Activated effector memory CD4-positive, alpha-beta T cell treated with anti-CD3 and anti-CD28 coated beads, Interleukin-2, amount 50 U/mL, for 16 hours (primary cell): ENCODE measurements around the gene R3HDM2.
A peak's percentile ranks its signal among the peaks of the same experiment; 100 is the strongest.

Experiments used
- DNase-seq: peaks from one replicate; pipeline ENCODE4 v3.0.0-alpha.2; 2020

R3HDM2 gene

DNA sequence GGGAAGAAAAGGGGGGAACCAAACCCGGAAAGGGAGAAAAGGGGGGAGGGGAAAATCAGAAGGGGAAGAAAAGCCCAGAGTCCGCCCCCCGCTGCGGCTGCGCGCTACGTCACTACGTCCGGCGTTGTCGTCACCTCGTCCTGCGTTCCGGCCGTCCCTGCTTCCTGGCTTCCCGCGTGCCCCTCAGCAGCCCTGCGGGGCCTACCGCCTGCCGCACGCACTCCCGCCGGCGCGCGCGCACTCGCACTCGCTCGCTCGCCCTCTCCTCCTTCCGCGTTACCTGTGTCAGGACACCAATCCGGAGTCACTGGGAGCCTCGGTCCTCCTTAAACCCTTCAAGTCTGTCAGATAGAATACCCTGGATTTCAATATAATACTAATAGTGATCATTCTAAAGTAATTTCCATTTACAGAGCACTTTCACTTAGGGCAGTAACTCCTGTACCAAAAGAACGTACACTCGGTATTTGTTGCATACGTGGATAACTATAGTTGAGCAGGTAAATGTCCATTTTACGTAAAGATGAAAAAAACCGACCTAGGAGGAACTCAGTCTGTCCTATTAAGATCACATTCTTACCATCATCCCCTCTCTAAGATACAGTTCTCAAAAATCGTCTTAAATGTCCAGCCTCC is at the start of gene R3HDM2:
Gene R3HDM2 (minus strand): TSS at position 113 of the 636 bp plus-strand sequence. CDS start 120,615 bp downstream, outside the sequence.
- DNase-seq = peak; percentile 98

DNA sequence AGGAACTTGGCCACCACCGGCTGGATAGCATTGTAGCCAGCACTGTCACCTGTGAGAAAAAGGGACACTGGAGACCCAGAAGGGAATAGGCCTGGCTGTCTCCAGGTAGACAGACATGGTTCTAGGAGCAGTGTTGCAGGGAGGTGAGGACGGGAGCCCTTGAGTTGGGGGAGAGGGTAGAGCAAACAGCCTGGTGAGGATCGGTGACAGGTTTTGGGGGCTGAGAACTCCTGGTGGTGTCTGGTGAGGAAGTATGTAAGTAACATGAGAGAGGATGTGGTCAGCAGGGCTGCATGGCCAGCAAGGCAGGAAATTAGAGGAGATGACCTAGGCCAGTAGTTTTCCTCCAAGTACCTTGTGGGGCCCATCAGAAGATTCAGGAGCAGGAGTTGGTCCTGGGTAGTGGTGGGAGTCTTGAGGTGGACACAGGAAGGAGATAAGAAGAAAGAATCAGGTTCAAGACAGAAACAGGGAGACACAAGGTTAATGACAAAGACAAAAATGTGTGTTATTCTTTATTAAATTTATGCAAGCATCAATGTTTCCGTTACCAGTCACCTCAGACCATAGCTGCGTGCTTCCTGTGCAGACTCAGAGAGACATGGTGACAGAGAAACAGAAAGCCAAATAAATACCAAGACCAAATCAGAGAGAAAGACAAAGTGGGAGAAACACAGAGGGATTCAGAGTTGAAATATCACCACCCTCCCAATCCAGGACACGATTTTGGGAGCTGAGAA is 48.7 kb upstream of the R3HDM2 start, which contains the start of gene ARHGAP9:
Gene ARHGAP9 (minus strand): TSS at position 491 of the 740 bp plus-strand sequence. CDS start 460 bp downstream, at position 31.
- peak; percentile 84 for DNase-seq

DNA sequence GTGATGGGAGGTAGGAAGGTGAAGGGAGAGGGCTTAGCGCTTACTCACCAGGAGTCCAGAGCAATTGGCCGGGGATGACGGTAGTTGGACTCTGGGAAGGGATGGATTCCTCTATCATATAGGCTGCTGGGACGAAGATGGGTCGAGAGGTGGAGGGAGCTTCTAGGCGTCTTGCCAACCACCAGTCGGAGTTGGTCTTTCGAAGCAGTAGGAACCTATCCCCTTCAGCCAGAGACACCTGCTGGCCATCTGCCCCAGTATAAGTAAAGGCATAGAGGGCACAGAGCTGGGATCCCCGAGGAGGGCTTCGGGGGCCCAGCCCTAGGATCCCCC is 48.2 kb upstream of the R3HDM2 start:
- DNase-seq = no peak

DNA sequence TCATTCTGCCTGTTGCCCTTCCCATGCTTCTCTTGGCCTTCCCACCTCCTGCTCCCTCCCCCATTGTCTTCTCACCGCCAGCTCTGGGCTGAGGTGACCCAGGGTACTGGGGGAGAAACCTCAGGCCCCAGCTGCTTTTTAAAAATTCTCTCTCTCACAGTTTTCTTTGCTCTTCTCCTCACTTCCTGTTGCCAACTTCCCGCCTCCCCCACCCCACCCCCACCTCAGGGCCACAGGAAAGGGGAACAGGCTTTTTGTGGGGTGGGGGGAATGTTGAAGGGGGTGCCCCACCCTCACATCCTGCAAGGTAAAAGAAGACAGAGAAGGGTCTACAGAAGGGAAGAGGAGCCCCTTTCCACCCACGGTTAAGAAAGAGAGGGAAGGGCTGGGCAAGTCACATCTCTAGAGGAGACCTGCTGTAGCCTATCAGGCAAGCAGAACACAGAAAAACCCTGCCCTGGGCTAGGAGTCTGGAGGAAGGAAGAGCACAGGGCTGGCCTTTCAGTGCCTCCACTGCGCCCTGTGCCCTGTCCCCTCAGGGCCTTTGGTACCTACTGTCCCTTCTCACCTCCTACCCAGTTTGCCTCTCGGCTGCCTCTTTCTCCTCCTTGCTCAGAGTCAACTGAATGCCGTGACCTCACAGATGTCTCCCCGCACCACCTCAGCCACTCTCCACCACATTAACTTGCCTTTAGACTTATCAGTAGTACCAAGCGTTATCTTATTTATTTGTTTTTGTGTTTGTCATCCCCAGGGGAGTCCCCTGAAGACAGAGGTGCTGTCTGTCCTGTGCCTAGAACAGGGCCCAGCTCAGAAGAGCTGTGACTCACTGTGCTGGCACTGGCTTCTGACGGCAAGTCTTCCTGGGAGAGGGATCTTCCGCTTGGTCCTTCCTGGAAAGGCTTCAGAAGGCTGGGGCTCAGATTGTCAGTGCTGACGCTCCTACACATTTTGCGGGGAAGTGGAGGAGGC is 47.2 kb upstream of the R3HDM2 start:
- DNase-seq = peak; percentile 84

DNA sequence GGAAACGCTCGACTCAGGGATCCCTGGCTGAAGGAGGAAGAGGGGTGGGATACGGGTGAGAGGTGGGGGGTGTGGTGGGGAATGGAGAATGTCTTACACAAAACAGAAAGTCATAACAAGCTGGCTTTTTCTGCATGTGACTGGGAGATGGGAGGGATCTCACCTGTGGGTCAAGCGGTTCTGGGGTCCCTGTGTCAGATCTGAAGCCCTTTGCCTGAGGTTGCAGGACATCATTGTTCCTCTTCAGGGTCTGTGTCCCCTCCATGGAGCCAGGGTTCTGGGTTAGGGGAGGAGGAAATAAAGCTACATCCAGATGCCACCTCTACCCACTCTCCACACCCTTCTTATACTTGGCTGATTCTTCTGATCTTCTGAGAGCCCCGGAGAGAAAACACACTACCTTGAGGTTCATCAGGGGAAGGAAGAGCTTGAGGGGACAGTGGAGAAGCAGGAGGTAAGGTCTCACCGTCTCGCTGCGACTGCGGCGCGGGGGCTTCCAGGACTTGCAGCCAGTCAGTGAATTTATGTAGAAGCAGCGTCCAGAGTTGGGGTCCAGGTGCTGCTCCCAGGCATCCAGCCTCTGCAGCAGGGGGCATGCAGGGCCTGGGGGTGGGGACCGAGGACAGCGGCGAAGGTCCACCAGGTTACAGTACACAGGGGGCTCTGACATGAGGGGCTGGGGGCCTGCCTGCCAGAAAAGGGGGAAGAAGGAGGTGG is 46.3 kb upstream of the R3HDM2 start:
- DNase-seq = no peak

DNA sequence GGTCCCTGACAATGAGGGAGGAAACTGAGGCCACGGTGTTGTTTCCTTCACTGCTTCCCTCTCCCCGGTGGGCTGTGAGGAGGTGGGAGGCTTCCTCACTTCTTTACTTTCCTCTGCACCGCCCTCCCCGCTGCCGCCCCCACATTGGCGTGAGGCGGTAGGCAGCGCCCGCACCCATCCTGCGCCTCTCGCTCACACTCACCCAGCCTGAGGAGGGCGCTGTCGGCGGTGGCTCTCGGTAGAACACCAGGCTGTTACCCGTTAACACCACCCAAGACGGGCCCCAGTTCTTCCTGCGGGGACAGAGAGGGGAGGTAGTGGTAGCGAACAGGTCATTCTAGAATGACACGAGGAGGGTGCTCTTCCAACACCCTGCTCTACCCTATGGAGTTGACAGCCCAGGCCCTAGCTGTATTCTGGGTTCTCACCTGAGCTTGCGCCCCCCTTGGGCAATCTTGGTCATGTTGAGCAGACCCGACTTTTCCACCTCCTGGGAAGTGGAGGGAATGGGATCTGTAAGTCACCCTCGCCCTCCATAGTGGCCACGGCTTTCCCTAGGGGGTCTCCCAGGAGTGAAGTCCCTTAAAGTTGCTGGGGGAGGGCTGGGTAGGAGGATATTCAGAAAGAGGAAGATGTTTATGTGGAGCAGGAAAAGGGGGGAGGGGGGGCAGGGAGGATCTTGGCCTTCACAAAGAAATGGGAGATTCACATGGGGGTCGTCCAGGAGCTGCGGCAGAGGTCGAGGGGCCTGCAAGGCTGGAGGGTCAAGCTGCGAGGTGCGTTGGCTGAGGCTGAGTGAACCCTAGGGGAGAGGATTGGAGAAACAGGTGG is 45.5 kb upstream of the R3HDM2 start:
- peak; percentile 87 for DNase-seq

DNA sequence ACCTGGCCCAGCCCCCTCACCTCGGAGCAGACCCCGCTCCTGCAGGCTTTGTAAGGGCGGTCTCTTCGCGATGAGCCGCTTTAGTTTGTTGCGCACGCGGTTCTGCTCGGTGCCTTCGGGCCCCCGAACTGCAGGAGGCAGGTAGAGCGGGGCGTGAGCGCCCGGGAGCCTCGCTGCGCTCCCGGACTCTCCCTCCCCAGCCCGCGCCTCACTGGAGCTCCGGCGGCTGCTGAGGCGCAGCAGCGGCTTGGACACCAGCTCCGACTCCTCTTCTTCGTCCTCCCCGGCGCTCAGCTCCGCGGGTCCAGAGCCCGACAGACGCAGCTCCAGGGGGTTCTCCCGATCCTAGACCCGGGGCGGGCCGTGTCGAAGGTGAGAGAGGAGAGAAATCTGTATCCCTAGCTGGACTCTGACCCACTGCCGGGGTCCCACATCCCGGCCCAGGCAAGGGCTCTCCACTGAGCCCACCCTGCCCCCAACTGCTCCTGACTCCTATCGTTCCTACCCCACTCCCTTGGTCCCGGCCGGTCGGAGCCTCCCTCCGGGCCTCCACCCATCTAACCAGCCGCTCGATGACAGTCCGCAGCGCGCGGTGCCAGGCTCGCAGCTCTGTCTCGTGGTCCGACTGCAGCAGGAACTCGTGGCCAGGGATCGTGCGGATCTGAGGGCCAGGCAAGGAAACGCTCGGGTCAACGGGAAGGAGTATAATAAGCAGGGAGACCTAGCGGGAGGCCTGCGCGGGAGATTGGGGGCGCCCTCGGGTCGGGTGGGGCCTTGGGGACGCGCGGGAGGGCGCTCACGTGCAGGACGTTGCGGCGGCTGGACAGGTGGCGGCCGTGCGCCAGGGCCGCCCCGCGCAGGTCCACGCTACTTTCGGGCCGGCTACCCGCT is 44.7 kb upstream of the R3HDM2 start:
- no peak for DNase-seq

DNA sequence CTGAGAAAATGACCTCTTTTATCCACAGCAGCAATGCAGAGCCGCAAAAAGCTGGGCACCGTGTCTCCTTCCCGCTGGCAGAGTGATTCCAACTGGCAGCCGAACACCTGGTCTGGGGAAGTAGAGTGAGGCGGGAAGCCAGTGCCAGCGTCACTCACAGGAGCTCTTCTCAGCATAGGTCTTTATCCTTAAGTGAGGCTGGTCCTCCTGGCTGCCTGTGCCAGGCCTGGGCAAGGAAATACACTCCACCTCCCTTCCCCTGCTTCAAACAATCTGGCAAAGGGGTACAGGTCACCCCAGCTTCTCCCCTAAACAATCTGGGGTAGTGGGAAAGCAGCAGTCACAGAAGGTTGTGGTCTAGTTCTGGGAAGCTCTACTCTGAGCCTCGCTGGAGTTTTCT is 44.0 kb upstream of the R3HDM2 start:
- no peak for DNase-seq

DNA sequence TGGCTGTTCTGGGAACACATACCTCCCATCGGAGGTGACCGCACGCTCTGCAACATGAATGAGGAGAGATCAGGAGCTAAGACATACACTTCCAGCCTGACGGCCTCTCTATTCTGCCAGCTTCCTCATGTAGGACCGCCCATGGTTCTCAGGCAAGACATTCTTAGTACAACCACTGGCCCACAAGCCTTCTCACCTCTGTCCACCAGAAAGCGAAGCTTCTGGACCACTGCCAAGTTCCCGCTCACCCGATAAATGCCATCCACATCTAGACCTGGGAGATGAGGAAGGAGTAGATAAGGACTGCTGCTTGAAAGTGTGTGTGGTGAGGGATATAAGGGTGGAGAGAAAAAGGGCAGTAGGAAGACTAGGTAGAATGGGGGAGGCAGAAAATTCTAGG is 43.6 kb upstream of the R3HDM2 start:
- no peak for DNase-seq

DNA sequence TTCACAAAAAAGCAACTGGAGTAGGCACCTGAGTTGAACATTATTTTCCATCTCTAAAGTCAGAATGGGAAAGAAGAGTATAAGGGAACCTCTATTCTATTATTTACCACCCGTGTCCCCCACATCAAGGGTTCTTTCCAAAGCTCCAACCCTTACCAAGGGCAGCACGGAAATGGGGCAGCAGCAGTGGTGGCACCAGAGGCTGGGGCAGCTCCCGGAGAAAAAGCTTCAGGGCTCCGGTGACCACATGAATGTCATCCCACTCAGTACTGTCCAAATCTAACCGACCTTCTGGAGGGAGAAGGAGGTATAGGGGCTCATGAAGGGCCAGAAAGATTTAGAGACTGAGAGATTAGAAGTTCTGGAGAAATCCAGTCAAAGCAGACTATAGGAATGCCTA is 43.0 kb upstream of the R3HDM2 start:
- no peak for DNase-seq

DNA sequence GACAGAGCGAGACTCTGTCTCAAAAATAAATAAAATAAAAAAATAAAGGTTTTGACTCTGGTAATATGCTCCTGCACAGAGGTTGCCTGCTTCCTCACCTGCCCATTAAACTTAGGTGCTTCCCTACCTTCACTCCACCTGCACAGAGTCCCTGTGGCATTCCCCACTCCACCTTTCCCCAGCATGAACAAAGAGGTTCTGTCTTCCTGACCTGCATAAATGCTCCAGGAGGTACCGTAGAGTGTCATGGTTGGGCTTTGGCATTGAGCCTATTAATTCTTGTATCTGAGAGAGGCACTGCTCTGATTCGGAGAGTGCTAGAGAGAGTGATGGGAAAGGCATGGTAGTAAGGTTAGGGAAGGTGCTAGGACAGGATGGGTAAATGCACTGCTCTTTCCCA is 42.5 kb upstream of the R3HDM2 start:
- no peak for DNase-seq

DNA sequence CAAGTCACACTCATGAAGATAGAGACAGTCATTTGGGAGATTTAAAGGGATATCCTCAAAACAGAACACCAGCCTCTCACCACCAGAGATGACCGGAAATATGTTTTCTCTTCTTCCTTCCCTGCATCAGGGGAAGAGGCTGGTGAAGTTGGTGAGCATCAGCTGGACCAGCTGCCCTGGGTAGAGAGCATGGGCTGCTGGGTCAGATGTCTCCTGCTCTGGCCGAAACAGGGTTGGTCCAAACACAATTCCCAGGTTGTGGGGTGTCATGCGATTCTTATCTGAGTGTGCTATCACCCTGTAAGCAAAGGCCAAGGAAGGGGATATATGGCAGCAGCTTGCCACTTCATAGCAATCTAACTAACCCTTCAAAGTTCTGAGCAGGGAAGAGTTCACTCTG is 41.5 kb upstream of the R3HDM2 start:
- DNase-seq = no peak

DNA sequence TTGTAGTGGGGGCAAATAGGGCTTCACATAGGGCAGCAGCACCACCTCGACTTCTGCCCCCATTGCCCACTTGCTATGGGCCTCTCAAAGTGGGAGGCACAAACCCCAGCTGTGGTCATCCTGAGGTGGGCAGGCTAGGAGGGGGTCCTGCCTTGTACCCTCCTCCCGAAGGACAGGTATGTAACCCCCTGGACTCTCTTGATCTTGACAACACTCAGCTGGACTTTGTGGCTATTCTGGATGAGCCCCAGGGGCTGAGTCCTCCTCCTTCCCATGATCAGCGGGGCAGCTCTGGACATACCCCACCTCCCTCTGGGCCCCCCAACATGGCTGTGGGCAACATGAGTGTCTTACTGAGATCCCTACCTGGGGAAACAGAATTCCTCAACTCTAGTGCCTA is 40.8 kb upstream of the R3HDM2 start:
- no peak for DNase-seq

DNA sequence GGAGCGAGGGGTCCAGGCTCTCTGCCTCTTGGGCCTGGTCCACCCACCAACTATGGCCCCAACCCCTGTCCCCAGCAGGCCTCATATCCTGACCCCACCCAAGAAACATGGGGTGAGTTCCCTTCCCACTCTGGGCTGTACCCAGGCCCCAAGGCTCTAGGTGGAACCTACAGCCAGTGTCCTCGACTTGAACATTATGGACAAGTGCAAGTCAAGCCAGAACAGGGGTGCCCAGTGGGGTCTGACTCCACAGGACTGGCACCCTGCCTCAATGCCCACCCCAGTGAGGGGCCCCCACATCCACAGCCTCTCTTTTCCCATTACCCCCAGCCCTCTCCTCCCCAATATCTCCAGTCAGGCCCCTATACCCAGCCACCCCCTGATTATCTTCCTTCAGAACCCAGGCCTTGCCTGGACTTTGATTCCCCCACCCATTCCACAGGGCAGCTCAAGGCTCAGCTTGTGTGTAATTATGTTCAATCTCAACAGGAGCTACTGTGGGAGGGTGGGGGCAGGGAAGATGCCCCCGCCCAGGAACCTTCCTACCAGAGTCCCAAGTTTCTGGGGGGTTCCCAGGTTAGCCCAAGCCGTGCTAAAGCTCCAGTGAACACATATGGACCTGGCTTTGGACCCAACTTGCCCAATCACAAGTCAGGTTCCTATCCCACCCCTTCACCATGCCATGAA is 40.3 kb upstream of the R3HDM2 start:
- DNase-seq = no peak

DNA sequence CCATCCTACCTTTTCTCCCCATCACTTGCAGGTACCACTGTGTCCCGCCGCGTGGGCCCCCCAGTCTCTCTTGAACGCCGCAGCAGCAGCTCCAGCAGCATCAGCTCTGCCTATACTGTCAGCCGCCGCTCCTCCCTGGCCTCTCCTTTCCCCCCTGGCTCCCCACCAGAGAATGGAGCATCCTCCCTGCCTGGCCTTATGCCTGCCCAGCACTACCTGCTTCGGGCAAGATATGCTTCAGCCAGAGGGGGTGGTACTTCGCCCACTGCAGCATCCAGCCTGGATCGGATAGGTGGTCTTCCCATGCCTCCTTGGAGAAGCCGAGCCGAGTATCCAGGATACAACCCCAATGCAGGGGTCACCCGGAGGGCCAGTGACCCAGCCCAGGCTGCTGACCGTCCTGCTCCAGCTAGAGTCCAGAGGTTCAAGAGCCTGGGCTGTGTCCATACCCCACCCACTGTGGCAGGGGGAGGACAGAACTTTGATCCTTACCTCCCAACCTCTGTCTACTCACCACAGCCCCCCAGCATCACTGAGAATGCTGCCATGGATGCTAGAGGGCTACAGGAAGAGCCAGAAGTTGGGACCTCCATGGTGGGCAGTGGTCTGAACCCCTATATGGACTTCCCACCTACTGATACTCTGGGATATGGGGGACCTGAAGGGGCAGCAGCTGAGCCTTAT is 39.6 kb upstream of the R3HDM2 start:
- no peak for DNase-seq

DNA sequence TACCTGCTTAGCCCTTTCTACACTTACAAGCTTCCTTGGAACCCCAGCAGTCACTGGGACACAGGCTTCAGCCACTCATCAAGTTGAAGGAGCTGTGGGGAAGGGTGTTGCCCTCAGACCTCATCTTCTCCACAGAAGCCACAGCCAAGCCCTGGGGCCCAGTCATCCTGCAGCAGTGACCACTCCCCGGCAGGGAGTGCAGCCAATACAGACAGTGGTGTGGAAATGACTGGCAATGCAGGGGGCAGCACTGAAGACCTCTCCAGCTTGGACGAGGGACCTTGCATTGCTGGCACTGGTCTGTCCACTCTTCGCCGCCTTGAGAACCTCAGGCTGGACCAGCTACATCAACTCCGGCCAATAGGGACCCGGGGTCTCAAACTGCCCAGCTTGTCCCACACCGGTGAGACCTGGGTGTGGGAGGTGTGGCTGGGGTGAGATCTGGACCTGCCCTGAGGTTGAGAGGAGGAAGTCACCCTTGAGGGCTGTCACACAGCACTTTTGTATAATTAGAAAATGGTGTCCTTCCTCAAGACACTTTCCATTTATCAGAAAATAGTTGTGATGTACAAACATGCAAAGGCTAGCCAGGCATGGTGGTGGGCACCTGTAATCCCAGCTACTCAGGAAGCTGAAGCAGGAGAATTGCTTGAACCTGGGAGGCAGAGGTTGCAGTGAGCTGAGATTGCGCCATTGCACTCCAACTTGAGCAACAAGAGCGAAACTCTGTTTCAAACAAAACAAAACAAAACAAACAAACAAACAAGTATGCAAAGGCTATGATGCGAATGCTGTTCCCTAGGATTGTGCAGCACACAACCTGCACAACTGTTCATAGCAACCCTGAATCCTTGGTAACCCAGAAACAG is 38.7 kb upstream of the R3HDM2 start:
- no peak for DNase-seq

DNA sequence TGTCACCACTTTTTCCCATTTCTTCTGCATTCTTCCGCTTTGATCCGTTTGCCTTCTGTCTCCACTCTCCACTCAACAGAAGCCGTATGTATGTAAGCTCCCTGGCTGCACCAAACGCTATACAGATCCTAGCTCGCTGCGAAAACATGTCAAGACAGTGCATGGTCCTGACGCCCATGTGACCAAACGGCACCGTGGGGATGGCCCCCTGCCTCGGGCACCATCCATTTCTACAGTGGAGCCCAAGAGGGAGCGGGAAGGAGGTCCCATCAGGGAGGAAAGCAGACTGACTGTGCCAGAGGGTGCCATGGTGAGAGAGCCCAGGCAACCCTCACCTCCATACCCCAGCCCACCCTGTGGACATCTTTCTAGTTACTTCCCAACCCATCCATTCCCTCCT is 37.1 kb upstream of the R3HDM2 start:
- no peak for DNase-seq

DNA sequence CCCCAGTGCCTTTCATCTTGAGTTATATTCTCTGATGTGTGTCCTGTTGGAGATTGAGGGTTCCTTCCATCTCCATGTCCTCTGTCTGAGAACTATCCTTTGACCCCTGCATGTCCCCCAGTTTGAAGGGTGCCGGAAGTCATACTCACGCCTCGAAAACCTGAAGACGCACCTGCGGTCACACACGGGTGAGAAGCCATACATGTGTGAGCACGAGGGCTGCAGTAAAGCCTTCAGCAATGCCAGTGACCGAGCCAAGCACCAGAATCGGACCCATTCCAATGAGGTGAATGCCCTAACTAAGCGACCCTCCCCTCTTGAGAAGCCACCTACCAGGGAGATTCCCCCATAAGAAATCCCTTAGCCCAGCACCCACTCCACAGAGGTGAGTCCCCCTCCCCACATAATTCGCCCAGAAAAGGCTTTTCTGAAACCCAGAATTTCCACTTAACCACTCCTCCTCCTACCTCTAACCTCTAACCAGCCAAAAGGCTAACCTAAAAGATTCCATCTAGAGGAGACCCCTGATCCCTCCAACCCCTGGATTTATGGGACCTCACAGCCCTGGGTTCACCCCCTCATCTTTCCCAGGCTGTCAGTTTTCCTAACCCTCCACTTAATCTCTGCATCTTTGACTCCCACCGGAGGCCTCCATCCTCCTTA is 36.5 kb upstream of the R3HDM2 start:
- no peak for DNase-seq
